GM12878 (cell line): ENCODE measurements around the gene QPRT.

Source experiments
- ATF7 ChIP-seq: fragments of 450-650 bp; IDR thresholded peaks from 2 replicates; pipeline ENCODE4 v1.6.1; 2016; ENCODE audit warnings: low read depth, mild to moderate bottlenecking
- BRCA1 ChIP-seq: IDR thresholded peaks from 2 replicates; pipeline ENCODE4 v1.6.1; 2011; ENCODE audit warnings: low read depth, low read length, improper control_type of control experiment
- CTCF ChIP-seq, 3 experiments: IDR thresholded peaks in 2 of 3; conservative IDR thresholded peaks in 1 of 3; 2 replicates each; pipeline ENCODE4 v1.5.1; 2011; ENCODE audit warnings: low read depth in 3 of 3, low read length in 3 of 3, mild to moderate bottlenecking in 3 of 3, control low read depth in 2 of 3, moderate library complexity in 2 of 3, inconsistent platforms in 1 of 3, mixed read lengths in 1 of 3; ENCODE audit not compliant: control insufficient read depth in 2 of 3, insufficient read depth in 1 of 3; ENCODE audit errors: extremely low read depth in 1 of 3
- ELK1 ChIP-seq: IDR thresholded peaks from 2 replicates; pipeline ENCODE4 v1.6.1; 2012; ENCODE audit warnings: low read depth, low read length, improper control_type of control experiment
- EP300 ChIP-seq, 2 experiments: fragments of 150-350 bp in 1 of 2; IDR thresholded peaks; 2 replicates each; pipeline ENCODE4 v1.6.1; 2011 to 2012; ENCODE audit warnings: low read depth in 2 of 2, low read length in 2 of 2, borderline replicate concordance in 1 of 2, improper control_type of control experiment in 1 of 2, inconsistent platforms in 1 of 2; ENCODE audit not compliant: control insufficient read depth in 1 of 2
- POLR2AphosphoS5 ChIP-seq: IDR thresholded peaks from 2 replicates; pipeline ENCODE4 v1.6.1; 2011; ENCODE audit warnings: mild to moderate bottlenecking, low read length, inconsistent platforms
- PRDM15 ChIP-seq: fragments of 450-650 bp; formaldehyde crosslinking; IDR thresholded peaks from 2 replicates; pipeline ENCODE4 v1.4.0; 2020; ENCODE audit warnings: mild to moderate bottlenecking, moderate library complexity
- RAD51 ChIP-seq: fragments of 450-650 bp; IDR thresholded peaks from 2 replicates; pipeline ENCODE4 v1.6.1; 2016; ENCODE audit warnings: moderate library complexity, mild to moderate bottlenecking, inconsistent platforms
- SP1 ChIP-seq: IDR thresholded peaks from one replicate; pipeline ENCODE4 v1.6.1; 2011; ENCODE audit warnings: low read depth, low read length
- SREBF2 ChIP-seq: IDR thresholded peaks from 2 replicates; pipeline ENCODE4 v1.6.1; 2012; ENCODE audit warnings: mild to moderate bottlenecking, low read length
- SRF ChIP-seq, 2 experiments: IDR thresholded peaks; 2 replicates each; pipeline ENCODE4 v1.6.1; 2011; ENCODE audit warnings: low read depth in 2 of 2, low read length in 2 of 2, mild to moderate bottlenecking in 1 of 2, moderate library complexity in 1 of 2
- STAT1 ChIP-seq: fragments of 450-650 bp; conservative IDR thresholded peaks from 2 replicates; pipeline ENCODE4 v1.6.1; 2014; ENCODE audit warnings: antibody characterized with exemption, mild to moderate bottlenecking
- TAF1 ChIP-seq: IDR thresholded peaks from 2 replicates; pipeline ENCODE4 v1.6.1; 2011; ENCODE audit warnings: mild to moderate bottlenecking, low read depth, low read length, borderline replicate concordance

- no peak for TF ChIP-seq CTCF (IDR thresholded peaks at IDR 0.05 in 2 of 3, conservative IDR thresholded peaks at IDR 0.05 in 1 of 3; ENCODE audit: control insufficient read depth in 2 of 3, extremely low read depth in 1 of 3, insufficient read depth in 1 of 3, low read depth in 3 of 3, low read length in 3 of 3)
- TF ChIP-seq TAF1: no peak
- TF ChIP-seq RAD51: no peak
- no peak for TF ChIP-seq ATF7
- TF ChIP-seq EP300 (IDR thresholded peaks at IDR 0.05; ENCODE audit: borderline replicate concordance in 1 of 2, control insufficient read depth in 1 of 2, low read depth in 2 of 2, low read length in 2 of 2): no peak
- no peak for TF ChIP-seq BRCA1
- TF ChIP-seq SREBF2: no peak
- TF ChIP-seq STAT1: no peak
- no peak for TF ChIP-seq SP1
- TF ChIP-seq ELK1: no peak
- TF ChIP-seq POLR2AphosphoS5: no peak
- TF ChIP-seq SRF (IDR thresholded peaks at IDR 0.05; ENCODE audit: low read depth in 2 of 2, low read length in 2 of 2): no peak
- no peak for TF ChIP-seq PRDM15 (CRISPR knock-in tag)
Observed at GRCh38 chr16:29705030-29705429, 26.1 kb downstream of the QPRT start.
